Nephron (organoid): ENCODE measurements around the gene ETNK2.

ENCODE experiments used
- H3K27ac Mint-ChIP-seq, 3 experiments: 2 replicates each; pipeline ENCODE4 v1.8.0; 2020; ENCODE audit warnings: mixed read lengths in 3 of 3, mild to moderate bottlenecking in 2 of 3, moderate library complexity in 1 of 3
- H3K27me3 Mint-ChIP-seq: 2 replicates; pipeline ENCODE4 v1.8.0; 2021; ENCODE audit warnings: low read depth, mild to moderate bottlenecking, moderate library complexity, mixed read lengths
- H3K36me3 Mint-ChIP-seq: 2 replicates; pipeline ENCODE4 v1.8.0; 2020; ENCODE audit warnings: low read depth, mixed read lengths
- H3K4me1 Mint-ChIP-seq: 2 replicates; pipeline ENCODE4 v1.8.0; 2020; ENCODE audit warnings: mixed read lengths
- H3K4me3 Mint-ChIP-seq, 3 experiments: 2 replicates each; pipeline ENCODE4 v1.8.0; 2020; ENCODE audit warnings: mild to moderate bottlenecking in 3 of 3, mixed read lengths in 3 of 3, moderate library complexity in 2 of 3
- H3K9me3 Mint-ChIP-seq: 2 replicates; pipeline ENCODE4 v1.8.0; 2020; ENCODE audit warnings: mixed read lengths
- CTCF ChIP-seq, 3 experiments: fragments of 200-600 bp; sonication (generic); IDR thresholded peaks; one replicate each; pipeline ENCODE4 v1.5.0; 2021; ENCODE audit warnings: antibody characterized with exemption in 3 of 3; ENCODE audit not compliant: unreplicated experiment in 3 of 3

Gene ETNK2

DNA sequence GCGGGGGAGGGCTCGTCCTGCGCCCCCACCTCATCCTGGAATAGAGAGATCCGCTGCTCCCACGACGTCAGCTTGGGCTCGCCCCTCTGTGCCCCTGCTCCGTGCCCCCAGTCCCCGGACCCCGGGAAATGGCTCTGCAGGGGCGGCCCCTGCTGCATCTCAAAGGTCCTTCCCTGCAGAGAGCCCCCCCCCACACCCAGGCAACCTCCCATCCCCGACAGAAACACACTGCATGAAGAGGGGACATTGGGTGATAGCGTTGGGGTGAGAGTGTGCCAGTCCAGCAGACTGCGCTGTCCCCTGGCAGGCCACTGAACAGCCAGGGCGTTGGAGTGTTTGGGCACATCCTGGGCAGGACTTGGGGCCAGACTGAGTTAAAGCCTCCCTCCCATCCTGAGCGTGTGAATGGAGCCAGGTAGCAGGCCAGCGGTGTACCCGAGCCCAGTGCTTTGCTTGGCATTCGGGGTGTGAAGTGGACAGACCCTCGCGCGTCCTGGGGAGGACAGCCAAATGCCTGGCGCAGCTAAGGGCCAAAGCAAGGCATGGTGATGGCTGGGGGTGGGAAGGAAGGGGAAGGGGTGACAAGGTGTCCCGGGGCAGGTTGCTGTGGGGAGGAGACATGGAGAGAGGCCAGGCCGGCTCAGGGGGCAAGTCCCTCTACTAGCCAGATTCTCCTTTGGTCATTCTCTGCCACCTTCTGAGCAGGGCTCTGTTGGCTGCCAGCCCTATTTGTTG lies 633 bp upstream of the ETNK2 start:
- no peaks in the 10 kb centered on the region for H3K36me3 Mint-ChIP-seq
- peak overlapping the region in 2 of 3 experiments; percentile 44 to 68 for H3K27ac Mint-ChIP-seq
- peaks cover 37% of the 10 kb centered on the region for H3K27me3 Mint-ChIP-seq
- no peaks in the 10 kb centered on the region for H3K9me3 Mint-ChIP-seq
- no peak for TF ChIP-seq CTCF (IDR thresholded peaks at IDR 0.05; ENCODE audit: unreplicated experiment in 3 of 3)
- H3K4me1 Mint-ChIP-seq, result peaks cover 11% of the 10 kb centered on the region
- H3K4me3 Mint-ChIP-seq, result peak overlapping the region; percentile 84 to 87 (median 85)

GRCh38 chr1:204150702-204151551 lies 917 bp downstream of the ETNK2 start:
- Mint-ChIP-seq H3K36me3 (no peaks in the 10 kb centered on the region), H3K27ac (peak overlapping the region in 2 of 3 experiments; percentile 36 to 50), H3K9me3 (no peaks in the 10 kb centered on the region), H3K27me3 (peaks cover 25% of the 10 kb centered on the region), H3K4me3 (peak overlapping the region; percentile 79 to 84 (median 83)), H3K4me1 (peaks cover 11% of the 10 kb centered on the region)
- TF ChIP-seq CTCF (IDR thresholded peaks at IDR 0.05; ENCODE audit: unreplicated experiment in 3 of 3), result no peak

DNA sequence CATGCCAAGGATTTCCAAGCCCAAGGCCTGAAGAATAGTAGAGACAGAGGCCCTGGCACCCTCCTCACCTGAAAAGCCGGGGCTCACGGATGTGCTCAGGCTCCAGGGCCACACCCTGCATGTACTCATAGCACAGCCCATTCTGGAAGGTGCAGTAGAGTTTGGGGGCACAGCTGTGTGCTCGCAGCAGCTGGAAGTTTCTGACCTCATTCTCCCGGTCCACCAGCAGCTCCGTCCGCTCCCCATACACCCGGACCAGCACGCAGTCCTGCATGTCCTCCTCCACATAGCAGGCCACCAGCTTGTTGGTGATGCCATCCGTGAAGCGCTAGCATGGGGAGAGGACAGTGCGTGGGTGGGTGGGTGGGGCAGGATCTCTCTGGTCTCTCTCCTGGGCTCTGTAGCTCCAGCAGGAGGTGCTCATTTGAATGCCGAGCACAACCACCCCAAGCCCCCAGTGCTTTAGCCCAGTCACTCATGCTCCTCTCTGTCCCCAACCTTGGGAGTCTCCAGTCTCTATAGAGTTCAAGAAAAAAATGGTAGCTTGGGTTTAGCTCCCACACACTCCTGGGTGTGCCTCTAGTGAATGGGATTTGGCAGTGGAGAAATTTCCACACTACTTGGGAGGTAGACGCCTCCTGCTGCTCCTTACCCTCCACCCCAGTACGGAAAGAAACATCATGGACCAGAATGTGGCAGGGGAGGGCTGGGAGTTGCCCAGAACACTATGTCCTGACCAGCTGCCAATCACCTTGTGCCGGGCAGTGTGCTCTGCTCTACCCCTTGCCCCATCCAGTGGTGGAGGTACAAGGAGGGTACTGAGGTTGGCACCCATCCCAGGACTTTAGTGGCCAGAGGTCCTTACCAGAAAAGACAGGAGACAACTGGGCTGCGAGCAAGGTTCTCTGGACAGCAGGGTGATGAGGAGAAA lies 1.9 kb downstream of the ETNK2 start:
- Mint-ChIP-seq H3K27me3 (peaks cover 22% of the 10 kb centered on the region), H3K9me3 (no peaks in the 10 kb centered on the region), H3K36me3 (no peaks in the 10 kb centered on the region), H3K4me1 (peaks cover 11% of the 10 kb centered on the region), H3K4me3 (peak overlapping the region; percentile 79 to 84 (median 83)), H3K27ac (peak overlapping the region in 2 of 3 experiments; percentile 36 to 50)
- no peak for TF ChIP-seq CTCF (IDR thresholded peaks at IDR 0.05; ENCODE audit: unreplicated experiment in 3 of 3)

- Mint-ChIP-seq H3K27me3 (peaks cover 17% of the 10 kb centered on the region), H3K4me1 (peaks cover 11% of the 10 kb centered on the region), H3K4me3 (peak overlapping the region; percentile 22 to 69 (median 63)), H3K9me3 (no peaks in the 10 kb centered on the region), H3K36me3 (no peaks in the 10 kb centered on the region), H3K27ac (no peak overlapping the region)
- TF ChIP-seq CTCF (IDR thresholded peaks at IDR 0.05; ENCODE audit: unreplicated experiment in 3 of 3), result no peak
These were observed 2.7 kb downstream of the ETNK2 start for GRCh38 chr1:204149107-204149506.

DNA sequence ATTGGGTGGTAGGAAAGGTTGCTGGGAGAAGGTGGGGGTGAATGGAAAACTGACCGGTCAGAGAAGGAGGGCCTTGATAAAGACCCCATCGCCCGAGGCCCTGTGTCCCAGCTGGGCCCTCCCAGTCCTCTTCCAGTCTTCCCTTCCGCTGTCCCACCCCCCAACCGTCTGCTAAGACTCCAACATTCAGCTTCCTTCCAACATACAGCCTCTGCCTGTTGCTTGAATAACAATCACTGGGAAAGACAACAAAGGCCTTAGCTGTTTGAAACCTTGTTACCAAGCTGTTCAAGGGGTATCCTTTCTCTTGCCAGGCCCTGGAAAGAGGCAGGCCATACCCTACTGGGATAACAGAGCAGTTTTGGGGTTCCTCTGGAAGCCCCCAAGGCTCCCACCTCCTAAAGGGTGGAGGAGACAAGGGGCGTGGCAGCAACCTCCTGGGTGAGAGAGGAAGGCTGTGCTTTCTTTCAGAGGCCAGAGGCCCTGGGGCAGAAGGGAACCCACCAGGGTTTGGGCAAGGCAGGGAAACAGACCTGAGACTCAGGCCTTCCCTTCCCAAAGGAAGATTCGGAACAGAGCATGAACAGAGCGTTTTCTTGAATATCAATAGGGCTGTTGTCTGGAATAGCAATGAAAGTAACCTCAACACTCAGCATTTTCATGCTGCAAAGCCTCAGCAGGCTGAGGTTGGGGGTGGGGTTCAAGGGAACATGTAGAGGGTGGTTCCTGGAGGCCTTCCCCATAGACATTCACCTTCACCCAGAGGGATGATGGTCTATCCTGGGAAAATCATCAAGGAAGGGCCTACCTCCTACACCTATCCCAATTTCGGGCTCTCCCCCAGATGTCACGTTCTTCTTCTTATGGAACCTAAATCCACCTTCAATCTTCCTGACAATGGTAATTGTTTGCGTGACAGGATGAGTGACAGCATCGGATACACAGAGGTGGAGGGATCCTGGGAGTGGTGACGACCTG lies 4.1 kb downstream of the ETNK2 start:
- no peak for TF ChIP-seq CTCF (IDR thresholded peaks at IDR 0.05; ENCODE audit: unreplicated experiment in 3 of 3)
- Mint-ChIP-seq H3K9me3 (no peaks in the 10 kb centered on the region), H3K4me1 (peaks cover 11% of the 10 kb centered on the region), H3K36me3 (no peaks in the 10 kb centered on the region), H3K27ac (no peak overlapping the region), H3K4me3 (peak overlapping the region in 1 of 3 experiments; percentile 56), H3K27me3 (peaks cover 9% of the 10 kb centered on the region)
